PFSK-1 (cell line): Measurements from ENCODE around the gene ABCC4.

Experiments used
- FOXP2 ChIP-seq: optimal IDR thresholded peaks from 2 replicates; pipeline ENCODE3; 2011; ENCODE audit warnings: borderline replicate concordance, control low read depth, inconsistent platforms; ENCODE audit not compliant: insufficient read depth; ENCODE audit errors: extremely low read length, extremely low read depth
- POLR2AphosphoS5 ChIP-seq: IDR thresholded peaks from 2 replicates; pipeline ENCODE4 v1.6.1; 2012; ENCODE audit warnings: low read depth, mild to moderate bottlenecking, control low read depth, low read length, moderate library complexity
- REST ChIP-seq, 2 experiments: IDR thresholded peaks; 2 replicates each; pipeline versions ENCODE4 v1.6.1 to v1.8.0; 2011 to 2012; ENCODE audit warnings: low read depth in 2 of 2, low read length in 2 of 2, control low read depth in 1 of 2, inconsistent platforms in 1 of 2, mild to moderate bottlenecking in 1 of 2, moderate library complexity in 1 of 2; ENCODE audit not compliant: insufficient read depth in 1 of 2
- SIN3A ChIP-seq: IDR thresholded peaks from 2 replicates; pipeline ENCODE4 v1.6.1; 2012; ENCODE audit warnings: mild to moderate bottlenecking, low read length, moderate library complexity, borderline replicate concordance; ENCODE audit not compliant: insufficient read depth
- TAF1 ChIP-seq: IDR thresholded peaks from 2 replicates; pipeline ENCODE4 v1.6.1; 2012; ENCODE audit warnings: low read length, control low read depth, borderline replicate concordance; ENCODE audit not compliant: insufficient read depth

Gene ABCC4

DNA sequence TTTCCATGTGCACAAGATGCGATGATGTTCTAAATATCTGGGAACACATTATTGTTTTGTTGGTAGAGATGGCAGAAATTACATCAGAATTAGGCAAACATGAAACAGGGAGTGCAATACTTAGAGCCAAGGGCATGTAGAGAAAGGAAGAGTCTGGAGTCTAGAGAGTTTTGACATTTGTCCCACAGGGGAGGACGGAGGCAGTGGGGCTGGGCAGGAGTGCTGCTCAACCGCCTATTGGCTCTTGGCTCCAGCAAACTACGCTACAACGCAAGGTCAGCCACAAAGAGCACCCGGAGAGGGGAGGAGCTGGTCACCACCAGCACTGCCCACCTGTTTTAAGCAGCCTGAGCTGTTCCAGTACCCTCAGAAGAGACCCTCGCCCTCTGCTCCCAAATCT, 108.3 kb downstream of the ABCC4 start:
- TF ChIP-seq POLR2AphosphoS5 = no peak
- TF ChIP-seq SIN3A = no peak
- no peak for TF ChIP-seq FOXP2
- TF ChIP-seq TAF1 = no peak
- no peak for TF ChIP-seq REST (IDR thresholded peaks at IDR 0.05; ENCODE audit: insufficient read depth in 1 of 2, low read depth in 2 of 2, low read length in 2 of 2)

GRCh38 chr13:95191821-95192563, 109.3 kb downstream of the ABCC4 start:
- TF ChIP-seq REST (IDR thresholded peaks at IDR 0.05; ENCODE audit: insufficient read depth in 1 of 2, low read depth in 2 of 2, low read length in 2 of 2) = no peak

- TF ChIP-seq REST (IDR thresholded peaks at IDR 0.05; ENCODE audit: insufficient read depth in 1 of 2, low read depth in 2 of 2, low read length in 2 of 2) = no peak
- no peak for TF ChIP-seq SIN3A
- no peak for TF ChIP-seq TAF1
- TF ChIP-seq POLR2AphosphoS5 = no peak
- TF ChIP-seq FOXP2 = no peak
Observed at GRCh38 chr13:95188128-95188527, 113.1 kb downstream of the ABCC4 start.

DNA sequence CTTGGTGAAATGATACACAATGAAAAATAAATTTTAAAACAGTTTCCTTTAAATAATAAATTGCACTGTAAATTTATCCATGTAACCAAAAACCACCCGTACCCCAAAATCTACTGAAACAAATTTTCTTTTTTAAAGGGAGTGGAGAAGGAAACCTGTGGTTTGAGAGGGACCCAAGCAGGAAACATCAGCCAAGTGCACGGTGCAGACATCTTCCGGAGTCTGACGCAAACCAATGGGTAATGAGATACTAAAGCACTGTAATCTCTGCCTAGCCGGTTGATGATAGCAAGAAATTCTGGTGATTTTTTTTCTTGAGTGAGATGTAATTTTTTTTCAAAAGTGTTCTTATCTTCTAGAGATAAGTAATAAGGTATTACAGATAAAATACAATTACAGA, 115.4 kb downstream of the ABCC4 start:
- TF ChIP-seq FOXP2 (no peak), POLR2AphosphoS5 (no peak), SIN3A (no peak), TAF1 (no peak), REST (IDR thresholded peaks at IDR 0.05; ENCODE audit: insufficient read depth in 1 of 2, low read depth in 2 of 2, low read length in 2 of 2) (no peak)

- no peak for TF ChIP-seq SIN3A
- TF ChIP-seq POLR2AphosphoS5 = no peak
- TF ChIP-seq REST (IDR thresholded peaks at IDR 0.05; ENCODE audit: insufficient read depth in 1 of 2, low read depth in 2 of 2, low read length in 2 of 2) = no peak
- TF ChIP-seq TAF1 = no peak
- TF ChIP-seq FOXP2 = no peak
Observed at GRCh38 chr13:95185311-95185710, 115.9 kb downstream of the ABCC4 start.
